GM23338 (cell line): ENCODE results near the gene SPEM1. TPM values are rescaled to one million over a fixed set of nuclear protein-coding genes. Genes with fewer than 3 reads are reported as not detected.

ENCODE experiments used
- ATAC-seq: fragments of 200-7000 bp; cut with Tn5 transposase; 3 replicates; pipeline ENCODE4 v1.9.1; 2020
- DNase-seq: peaks from one replicate; pipeline ENCODE4 v3.0.0-alpha.2; 2015; ENCODE audit warnings: low spot score
- H2AFZ ChIP-seq: fragments of 200-600 bp; sonication (generic); 2 replicates; pipeline ENCODE4 v1.8.0; 2016; ENCODE audit warnings: antibody characterized with exemption, mild to moderate bottlenecking, moderate library complexity
- H3F3A ChIP-seq: fragments of 200-600 bp; sonication (generic); replicated peaks from 2 replicates; pipeline ENCODE4 v1.8.0; 2017; ENCODE audit warnings: antibody characterized with exemption, mixed run types, low read depth
- H3K27ac ChIP-seq: fragments of 200-600 bp; sonication (generic); 2 replicates; pipeline ENCODE4 v1.6.1; 2016; ENCODE audit warnings: low read depth
- H3K27me3 ChIP-seq: fragments of 200-600 bp; sonication (generic); 2 replicates; pipeline ENCODE4 v1.8.0; 2016; ENCODE audit warnings: mild to moderate bottlenecking, mixed run types, moderate library complexity; ENCODE audit not compliant: insufficient read depth
- H3K36me3 ChIP-seq: fragments of 200-600 bp; sonication (generic); 2 replicates; pipeline ENCODE4 v1.8.0; 2016; ENCODE audit warnings: mild to moderate bottlenecking; ENCODE audit not compliant: insufficient read depth
- H3K4me1 ChIP-seq: fragments of 200-600 bp; sonication (generic); 2 replicates; pipeline ENCODE4 v1.8.0; 2016; ENCODE audit warnings: mild to moderate bottlenecking, moderate library complexity; ENCODE audit not compliant: insufficient read depth
- H3K4me2 ChIP-seq: fragments of 200-600 bp; sonication (generic); 2 replicates; pipeline ENCODE4 v1.7.1; 2017; ENCODE audit warnings: mixed run types
- H3K4me3 ChIP-seq: fragments of 200-600 bp; sonication (generic); 2 replicates; pipeline ENCODE4 v1.6.1; 2016; ENCODE audit warnings: mixed run types
- H3K79me2 ChIP-seq: fragments of 200-600 bp; sonication (generic); replicated peaks from 2 replicates; pipeline ENCODE4 v1.8.0; 2017; ENCODE audit warnings: mild to moderate bottlenecking; ENCODE audit not compliant: insufficient read depth
- H3K9me2 ChIP-seq: fragments of 200-600 bp; sonication (generic); 2 replicates; pipeline ENCODE4 v1.8.0; 2017; ENCODE audit not compliant: insufficient read depth
- H4K20me1 ChIP-seq: fragments of 200-600 bp; sonication (generic); replicated peaks from 2 replicates; pipeline ENCODE4 v1.8.0; 2017; ENCODE audit warnings: mild to moderate bottlenecking; ENCODE audit not compliant: insufficient read depth
- H3K27ac Mint-ChIP-seq: 2 replicates; pipeline ENCODE4 v1.8.0; 2020; ENCODE audit warnings: inconsistent platforms, mild to moderate bottlenecking, moderate library complexity, mixed read lengths
- H3K27me3 Mint-ChIP-seq: 3 replicates; pipeline ENCODE4 v1.8.0; 2022; ENCODE audit warnings: low read depth, mild to moderate bottlenecking, moderate library complexity, mixed read lengths, inconsistent platforms; ENCODE audit not compliant: insufficient read depth, poor library complexity
- H3K36me3 Mint-ChIP-seq: 3 replicates; pipeline ENCODE4 v1.8.0; 2021; ENCODE audit warnings: low read depth, mild to moderate bottlenecking, inconsistent platforms, moderate library complexity, mixed read lengths
- H3K4me1 Mint-ChIP-seq: 3 replicates; pipeline ENCODE4 v1.8.0; 2020; ENCODE audit warnings: mild to moderate bottlenecking, inconsistent platforms, mixed read lengths
- H3K4me3 Mint-ChIP-seq: 3 replicates; pipeline ENCODE4 v1.8.0; 2021; ENCODE audit warnings: moderate library complexity, mild to moderate bottlenecking, inconsistent platforms, mixed read lengths
- H3K9me3 Mint-ChIP-seq: 3 replicates; pipeline ENCODE4 v1.8.0; 2020; ENCODE audit warnings: moderate library complexity, mild to moderate bottlenecking, inconsistent platforms, mixed read lengths
- CREB1 ChIP-seq: fragments of 250-450 bp; sonication (Bioruptor Pico); IDR thresholded peaks from 2 replicates; pipeline ENCODE4 v1.5.0; 2020; ENCODE audit warnings: low read depth, mild to moderate bottlenecking, moderate library complexity
- EZH2 ChIP-seq: fragments of 200-600 bp; sonication (generic); IDR thresholded peaks from one replicate; pipeline ENCODE4 v1.8.0; 2017; ENCODE audit warnings: antibody characterized with exemption, mild to moderate bottlenecking, low read depth; ENCODE audit not compliant: unreplicated experiment
- EZH2phosphoT487 ChIP-seq: fragments of 200-600 bp; sonication (generic); IDR thresholded peaks from one replicate; pipeline ENCODE4 v1.8.1; 2018; ENCODE audit warnings: antibody characterized with exemption; ENCODE audit not compliant: unreplicated experiment
- JUNB ChIP-seq: IDR thresholded peaks from one replicate; pipeline ENCODE4 v1.6.1; 2016; ENCODE audit warnings: antibody characterized with exemption; ENCODE audit not compliant: unreplicated experiment
- NANOG ChIP-seq: IDR thresholded peaks from 2 replicates; pipeline ENCODE4 v1.6.1; 2016; ENCODE audit warnings: antibody characterized with exemption, borderline replicate concordance
- POLR2AphosphoS5 ChIP-seq: IDR thresholded peaks from 2 replicates; pipeline ENCODE4 v1.6.1; 2016; ENCODE audit warnings: antibody characterized with exemption, low read depth
- STAT1 ChIP-seq: IDR thresholded peaks from one replicate; pipeline ENCODE4 v1.6.1; 2016; ENCODE audit warnings: antibody characterized with exemption; ENCODE audit not compliant: unreplicated experiment
- ZNF114 ChIP-seq: fragments of 250-450 bp; sonication (Bioruptor Pico); IDR thresholded peaks from 2 replicates; pipeline ENCODE4 v1.5.0; 2020; ENCODE audit warnings: mild to moderate bottlenecking, moderate library complexity
- ZNF331 ChIP-seq: fragments of 250-450 bp; sonication (Bioruptor Pico); IDR thresholded peaks from 2 replicates; pipeline ENCODE4 v1.5.0; 2020; ENCODE audit warnings: low read depth, mild to moderate bottlenecking, moderate library complexity
- polyA plus RNA-seq: library from polyadenylated mRNA; unstranded; fragments of >200 nt; fragmentation: Nextera tagmentation; extraction: Ambion mirVana; gene quantifications from 2 replicates; pipeline ENCODE4 v1.2.1, GENCODE V29; 2016
- total RNA-seq: library from RNA; depleted of rRNA; stranded (reverse); fragments of >200 nt; shearing (Covaris generic); gene quantifications from 2 replicates; pipeline ENCODE4 v1.2.3, GENCODE V29; 2014
- TF ChIP-seq, protein P1 (sequence below): IDR thresholded peaks from 2 replicates; pipeline ENCODE4 v1.6.1; 2016; ENCODE audit warnings: antibody characterized with exemption
- TF ChIP-seq, protein P2 (sequence below): fragments of 250-450 bp; sonication (Bioruptor Pico); IDR thresholded peaks from 2 replicates; pipeline ENCODE4 v1.5.0; 2020; ENCODE audit warnings: mild to moderate bottlenecking, moderate library complexity
- TF ChIP-seq, protein P3 (sequence below): IDR thresholded peaks from one replicate; pipeline ENCODE4 v1.6.1; 2018; ENCODE audit warnings: antibody characterized with exemption; ENCODE audit not compliant: unreplicated experiment
- TF ChIP-seq, protein P4 (sequence below), 2 experiments: fragments of 200-600 bp in 1 of 2; sonication (generic) in 1 of 2; conservative IDR thresholded peaks; 2 replicates each; pipeline versions ENCODE4 v1.5.1 to v1.6.1; 2016 to 2017; ENCODE audit warnings: antibody characterized with exemption in 2 of 2, low read depth in 2 of 2, mild to moderate bottlenecking in 2 of 2, moderate library complexity in 1 of 2

Gene SPEM1
- total and polyA plus RNA-seq, 2 experiments from 2014 or later: not detected

DNA sequence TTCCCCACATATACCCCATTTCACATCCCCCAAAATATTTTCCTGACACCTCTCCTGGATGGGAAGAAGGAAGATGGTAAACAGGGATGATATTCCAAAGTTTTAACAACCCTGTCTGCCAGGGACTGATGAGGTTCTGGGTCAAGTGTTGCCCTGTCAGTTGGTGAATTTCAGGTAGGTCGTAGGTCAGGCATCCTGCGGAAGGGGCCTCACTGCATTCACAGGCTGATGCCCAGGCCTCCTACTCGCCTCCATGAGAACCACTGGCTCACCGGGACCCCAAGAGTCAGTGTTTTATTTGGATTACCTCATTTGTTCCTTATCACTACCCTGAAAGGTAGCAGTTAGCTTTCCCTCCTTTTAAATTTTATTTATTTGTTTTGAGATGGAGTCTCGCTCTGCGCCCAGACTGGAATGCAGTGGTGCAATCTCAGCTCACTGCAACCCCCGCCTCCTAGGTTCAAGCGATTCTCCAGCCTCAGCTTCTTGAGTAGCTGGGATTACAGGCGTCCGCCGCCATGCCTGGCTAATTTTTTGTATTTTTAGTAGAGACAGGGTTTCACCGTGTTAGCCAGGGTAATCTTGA is 48.8 kb downstream of the SPEM1 start:
- no peak overlapping the region for H3K27ac Mint-ChIP-seq
- Histone ChIP-seq H3K27me3 (no peaks in the 10 kb centered on the region), H3K36me3 (no peaks in the 10 kb centered on the region), H3K4me3 (no peak overlapping the region), H2AFZ (no peak overlapping the region), H3K4me2 (no peak overlapping the region), H3K4me1 (peaks cover 4% of the 10 kb centered on the region; the same call in 1 of the 2 replicates), H3K27ac (no peak overlapping the region), H3K79me2 (peaks cover 14% of the 10 kb centered on the region; the same call in 1 of the 2 replicates), H4K20me1 (no peaks in the 10 kb centered on the region), H3F3A (no peaks in the 10 kb centered on the region), H3K9me2 (no peaks in the 10 kb centered on the region)
- TF ChIP-seq CREB1 (CRISPR knock-in tag) (no peak), POLR2AphosphoS5 (no peak), EZH2 (no peak), EZH2phosphoT487 (no peak), NANOG (no peak), JUNB (no peak), STAT1 (no peak), ZNF331 (CRISPR knock-in tag) (no peak), ZNF114 (CRISPR knock-in tag) (no peak)
- TF ChIP-seq, protein P1, sequence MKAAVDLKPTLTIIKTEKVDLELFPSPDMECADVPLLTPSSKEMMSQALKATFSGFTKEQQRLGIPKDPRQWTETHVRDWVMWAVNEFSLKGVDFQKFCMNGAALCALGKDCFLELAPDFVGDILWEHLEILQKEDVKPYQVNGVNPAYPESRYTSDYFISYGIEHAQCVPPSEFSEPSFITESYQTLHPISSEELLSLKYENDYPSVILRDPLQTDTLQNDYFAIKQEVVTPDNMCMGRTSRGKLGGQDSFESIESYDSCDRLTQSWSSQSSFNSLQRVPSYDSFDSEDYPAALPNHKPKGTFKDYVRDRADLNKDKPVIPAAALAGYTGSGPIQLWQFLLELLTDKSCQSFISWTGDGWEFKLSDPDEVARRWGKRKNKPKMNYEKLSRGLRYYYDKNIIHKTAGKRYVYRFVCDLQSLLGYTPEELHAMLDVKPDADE: no peak
- TF ChIP-seq, protein P2, sequence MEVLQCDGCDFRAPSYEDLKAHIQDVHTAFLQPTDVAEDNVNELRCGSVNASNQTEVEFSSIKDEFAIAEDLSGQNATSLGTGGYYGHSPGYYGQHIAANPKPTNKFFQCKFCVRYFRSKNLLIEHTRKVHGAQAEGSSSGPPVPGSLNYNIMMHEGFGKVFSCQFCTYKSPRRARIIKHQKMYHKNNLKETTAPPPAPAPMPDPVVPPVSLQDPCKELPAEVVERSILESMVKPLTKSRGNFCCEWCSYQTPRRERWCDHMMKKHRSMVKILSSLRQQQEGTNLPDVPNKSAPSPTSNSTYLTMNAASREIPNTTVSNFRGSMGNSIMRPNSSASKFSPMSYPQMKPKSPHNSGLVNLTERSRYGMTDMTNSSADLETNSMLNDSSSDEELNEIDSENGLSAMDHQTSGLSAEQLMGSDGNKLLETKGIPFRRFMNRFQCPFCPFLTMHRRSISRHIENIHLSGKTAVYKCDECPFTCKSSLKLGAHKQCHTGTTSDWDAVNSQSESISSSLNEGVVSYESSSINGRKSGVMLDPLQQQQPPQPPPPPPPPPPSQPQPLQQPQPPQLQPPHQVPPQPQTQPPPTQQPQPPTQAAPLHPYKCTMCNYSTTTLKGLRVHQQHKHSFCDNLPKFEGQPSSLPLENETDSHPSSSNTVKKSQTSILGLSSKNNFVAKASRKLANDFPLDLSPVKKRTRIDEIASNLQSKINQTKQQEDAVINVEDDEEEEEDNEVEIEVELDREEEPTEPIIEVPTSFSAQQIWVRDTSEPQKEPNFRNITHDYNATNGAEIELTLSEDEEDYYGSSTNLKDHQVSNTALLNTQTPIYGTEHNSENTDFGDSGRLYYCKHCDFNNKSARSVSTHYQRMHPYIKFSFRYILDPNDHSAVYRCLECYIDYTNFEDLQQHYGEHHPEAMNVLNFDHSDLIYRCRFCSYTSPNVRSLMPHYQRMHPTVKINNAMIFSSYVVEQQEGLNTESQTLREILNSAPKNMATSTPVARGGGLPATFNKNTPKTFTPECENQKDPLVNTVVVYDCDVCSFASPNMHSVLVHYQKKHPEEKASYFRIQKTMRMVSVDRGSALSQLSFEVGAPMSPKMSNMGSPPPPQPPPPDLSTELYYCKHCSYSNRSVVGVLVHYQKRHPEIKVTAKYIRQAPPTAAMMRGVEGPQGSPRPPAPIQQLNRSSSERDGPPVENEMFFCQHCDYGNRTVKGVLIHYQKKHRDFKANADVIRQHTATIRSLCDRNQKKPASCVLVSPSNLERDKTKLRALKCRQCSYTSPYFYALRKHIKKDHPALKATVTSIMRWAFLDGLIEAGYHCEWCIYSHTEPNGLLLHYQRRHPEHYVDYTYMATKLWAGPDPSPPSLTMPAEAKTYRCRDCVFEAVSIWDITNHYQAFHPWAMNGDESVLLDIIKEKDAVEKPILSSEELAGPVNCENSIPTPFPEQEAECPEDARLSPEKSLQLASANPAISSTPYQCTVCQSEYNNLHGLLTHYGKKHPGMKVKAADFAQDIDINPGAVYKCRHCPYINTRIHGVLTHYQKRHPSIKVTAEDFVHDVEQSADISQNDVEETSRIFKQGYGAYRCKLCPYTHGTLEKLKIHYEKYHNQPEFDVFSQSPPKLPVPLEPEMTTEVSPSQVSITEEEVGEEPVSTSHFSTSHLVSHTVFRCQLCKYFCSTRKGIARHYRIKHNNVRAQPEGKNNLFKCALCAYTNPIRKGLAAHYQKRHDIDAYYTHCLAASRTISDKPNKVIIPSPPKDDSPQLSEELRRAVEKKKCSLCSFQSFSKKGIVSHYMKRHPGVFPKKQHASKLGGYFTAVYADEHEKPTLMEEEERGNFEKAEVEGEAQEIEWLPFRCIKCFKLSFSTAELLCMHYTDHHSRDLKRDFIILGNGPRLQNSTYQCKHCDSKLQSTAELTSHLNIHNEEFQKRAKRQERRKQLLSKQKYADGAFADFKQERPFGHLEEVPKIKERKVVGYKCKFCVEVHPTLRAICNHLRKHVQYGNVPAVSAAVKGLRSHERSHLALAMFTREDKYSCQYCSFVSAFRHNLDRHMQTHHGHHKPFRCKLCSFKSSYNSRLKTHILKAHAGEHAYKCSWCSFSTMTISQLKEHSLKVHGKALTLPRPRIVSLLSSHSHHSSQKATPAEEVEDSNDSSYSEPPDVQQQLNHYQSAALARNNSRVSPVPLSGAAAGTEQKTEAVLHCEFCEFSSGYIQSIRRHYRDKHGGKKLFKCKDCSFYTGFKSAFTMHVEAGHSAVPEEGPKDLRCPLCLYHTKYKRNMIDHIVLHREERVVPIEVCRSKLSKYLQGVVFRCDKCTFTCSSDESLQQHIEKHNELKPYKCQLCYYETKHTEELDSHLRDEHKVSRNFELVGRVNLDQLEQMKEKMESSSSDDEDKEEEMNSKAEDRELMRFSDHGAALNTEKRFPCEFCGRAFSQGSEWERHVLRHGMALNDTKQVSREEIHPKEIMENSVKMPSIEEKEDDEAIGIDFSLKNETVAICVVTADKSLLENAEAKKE (CRISPR knock-in tag): no peak
- TF ChIP-seq, protein P3, sequence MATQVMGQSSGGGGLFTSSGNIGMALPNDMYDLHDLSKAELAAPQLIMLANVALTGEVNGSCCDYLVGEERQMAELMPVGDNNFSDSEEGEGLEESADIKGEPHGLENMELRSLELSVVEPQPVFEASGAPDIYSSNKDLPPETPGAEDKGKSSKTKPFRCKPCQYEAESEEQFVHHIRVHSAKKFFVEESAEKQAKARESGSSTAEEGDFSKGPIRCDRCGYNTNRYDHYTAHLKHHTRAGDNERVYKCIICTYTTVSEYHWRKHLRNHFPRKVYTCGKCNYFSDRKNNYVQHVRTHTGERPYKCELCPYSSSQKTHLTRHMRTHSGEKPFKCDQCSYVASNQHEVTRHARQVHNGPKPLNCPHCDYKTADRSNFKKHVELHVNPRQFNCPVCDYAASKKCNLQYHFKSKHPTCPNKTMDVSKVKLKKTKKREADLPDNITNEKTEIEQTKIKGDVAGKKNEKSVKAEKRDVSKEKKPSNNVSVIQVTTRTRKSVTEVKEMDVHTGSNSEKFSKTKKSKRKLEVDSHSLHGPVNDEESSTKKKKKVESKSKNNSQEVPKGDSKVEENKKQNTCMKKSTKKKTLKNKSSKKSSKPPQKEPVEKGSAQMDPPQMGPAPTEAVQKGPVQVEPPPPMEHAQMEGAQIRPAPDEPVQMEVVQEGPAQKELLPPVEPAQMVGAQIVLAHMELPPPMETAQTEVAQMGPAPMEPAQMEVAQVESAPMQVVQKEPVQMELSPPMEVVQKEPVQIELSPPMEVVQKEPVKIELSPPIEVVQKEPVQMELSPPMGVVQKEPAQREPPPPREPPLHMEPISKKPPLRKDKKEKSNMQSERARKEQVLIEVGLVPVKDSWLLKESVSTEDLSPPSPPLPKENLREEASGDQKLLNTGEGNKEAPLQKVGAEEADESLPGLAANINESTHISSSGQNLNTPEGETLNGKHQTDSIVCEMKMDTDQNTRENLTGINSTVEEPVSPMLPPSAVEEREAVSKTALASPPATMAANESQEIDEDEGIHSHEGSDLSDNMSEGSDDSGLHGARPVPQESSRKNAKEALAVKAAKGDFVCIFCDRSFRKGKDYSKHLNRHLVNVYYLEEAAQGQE: no peak
- TF ChIP-seq, protein P4, sequence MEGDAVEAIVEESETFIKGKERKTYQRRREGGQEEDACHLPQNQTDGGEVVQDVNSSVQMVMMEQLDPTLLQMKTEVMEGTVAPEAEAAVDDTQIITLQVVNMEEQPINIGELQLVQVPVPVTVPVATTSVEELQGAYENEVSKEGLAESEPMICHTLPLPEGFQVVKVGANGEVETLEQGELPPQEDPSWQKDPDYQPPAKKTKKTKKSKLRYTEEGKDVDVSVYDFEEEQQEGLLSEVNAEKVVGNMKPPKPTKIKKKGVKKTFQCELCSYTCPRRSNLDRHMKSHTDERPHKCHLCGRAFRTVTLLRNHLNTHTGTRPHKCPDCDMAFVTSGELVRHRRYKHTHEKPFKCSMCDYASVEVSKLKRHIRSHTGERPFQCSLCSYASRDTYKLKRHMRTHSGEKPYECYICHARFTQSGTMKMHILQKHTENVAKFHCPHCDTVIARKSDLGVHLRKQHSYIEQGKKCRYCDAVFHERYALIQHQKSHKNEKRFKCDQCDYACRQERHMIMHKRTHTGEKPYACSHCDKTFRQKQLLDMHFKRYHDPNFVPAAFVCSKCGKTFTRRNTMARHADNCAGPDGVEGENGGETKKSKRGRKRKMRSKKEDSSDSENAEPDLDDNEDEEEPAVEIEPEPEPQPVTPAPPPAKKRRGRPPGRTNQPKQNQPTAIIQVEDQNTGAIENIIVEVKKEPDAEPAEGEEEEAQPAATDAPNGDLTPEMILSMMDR (conservative IDR thresholded peaks at IDR 0.05; ENCODE audit: low read depth in 2 of 2): no peak
- H3K9me3 Mint-ChIP-seq: no peaks in the 10 kb centered on the region
- H3K27me3 Mint-ChIP-seq: peaks cover 6% of the 10 kb centered on the region
- peaks cover 6% of the 10 kb centered on the region for H3K36me3 Mint-ChIP-seq
- ATAC-seq (no peak), DNase-seq (no peak)
- H3K4me3 Mint-ChIP-seq: no peak overlapping the region
- peaks cover 8% of the 10 kb centered on the region; the same call in 2 of the 3 replicates for H3K4me1 Mint-ChIP-seq
